Thoracic aorta (tissue), 2 donors: Measurements from ENCODE around the gene DCUN1D3. TPM values are rescaled to one million over a fixed set of nuclear protein-coding genes. Genes with fewer than 3 reads are reported as not detected.
A peak's percentile ranks its signal among the peaks of the same experiment; 100 is the strongest.

Source experiments
- ATAC-seq: fragments of 150-250 bp; one replicate; pipeline ENCODE4 v1.8.0; 2017; ENCODE audit warnings: low read depth; ENCODE audit not compliant: insufficient number of reproducible peaks, low FRiP score
- DNase-seq: peaks from one replicate; pipeline ENCODE4 v3.0.0-alpha.2; 2020; ENCODE audit warnings: low spot score
- H3K27ac ChIP-seq, 2 donors: fragments of 200-600 bp; sonication (generic); 1 replicate in 1 of 2; 2 replicates in 1 of 2; pipeline ENCODE4 v1.5.1; 2016; ENCODE audit warnings: mild to moderate bottlenecking in 2 of 2, moderate library complexity in 2 of 2
- H3K27me3 ChIP-seq: fragments of 200-600 bp; sonication (generic); replicated peaks from 2 replicates; pipeline ENCODE4 v1.6.0; 2016; ENCODE audit warnings: mild to moderate bottlenecking; ENCODE audit not compliant: insufficient read depth
- H3K36me3 ChIP-seq: fragments of 200-600 bp; sonication (generic); one replicate; pipeline ENCODE4 v1.5.1; 2016
- H3K4me1 ChIP-seq, 2 donors: fragments of 200-600 bp; sonication (generic); 1 replicate in 1 of 2; 2 replicates in 1 of 2; pipeline versions ENCODE4 v1.5.1 to v1.6.0; 2016; ENCODE audit warnings: low read depth in 2 of 2, mild to moderate bottlenecking in 1 of 2; ENCODE audit not compliant: control insufficient read depth in 1 of 2
- H3K4me3 ChIP-seq: fragments of 200-600 bp; sonication (generic); 2 replicates; pipeline ENCODE4 v1.5.1; 2016; ENCODE audit warnings: mild to moderate bottlenecking
- H3K9me3 ChIP-seq: fragments of 200-600 bp; sonication (generic); 2 replicates; pipeline ENCODE4 v1.5.1; 2016
- CTCF ChIP-seq: fragments of 200-600 bp; sonication (generic); IDR thresholded peaks from one replicate; pipeline ENCODE4 v1.5.1; 2019; ENCODE audit warnings: antibody characterized with exemption
- total RNA-seq, 2 donors: library from RNA; depleted of rRNA; stranded (reverse); fragments of >200 nt; gene quantifications; one replicate each; pipeline versions ENCODE4 v1.1.0 to v1.2.3, GENCODE V29; 2016

The DCUN1D3 gene
- total RNA-seq, 2 donors from 2014 or later: 25.3 to 28.0 TPM

GRCh38 chr16:20918486-20919239, 18.5 kb upstream of the DCUN1D3 start:
- H3K36me3 ChIP-seq: no peaks in the 10 kb centered on the region
- H3K4me1 ChIP-seq: peaks cover 3 to 11% of the 10 kb centered on the region in 2 donors
- no peak for TF ChIP-seq CTCF
- ATAC-seq: no peak
- no peak overlapping the region for H3K4me3 ChIP-seq
- H3K9me3 ChIP-seq: no peaks in the 10 kb centered on the region
- no peak for DNase-seq
- no peaks in the 10 kb centered on the region for H3K27me3 ChIP-seq
- H3K27ac ChIP-seq: no peak overlapping the region

- Histone ChIP-seq H3K4me1 (peaks cover 13 to 28% of the 10 kb centered on the region in 2 donors), H3K4me3 (no peak overlapping the region), H3K27me3 (no peaks in the 10 kb centered on the region), H3K36me3 (no peaks in the 10 kb centered on the region), H3K9me3 (no peaks in the 10 kb centered on the region), H3K27ac (no peak overlapping the region)
- TF ChIP-seq CTCF: no peak
- DNase-seq (no peak), ATAC-seq (no peak)
These were observed 16.8 kb upstream of the DCUN1D3 start for GRCh38 chr16:20916942-20917341.

- DNase-seq: no peak
- Histone ChIP-seq H3K27me3 (no peaks in the 10 kb centered on the region), H3K4me1 (peaks cover 19 to 35% of the 10 kb centered on the region in 2 donors), H3K36me3 (no peaks in the 10 kb centered on the region), H3K27ac (no peak overlapping the region), H3K4me3 (no peak overlapping the region), H3K9me3 (no peaks in the 10 kb centered on the region)
- no peak for TF ChIP-seq CTCF
- no peak for ATAC-seq
These were observed 16.1 kb upstream of the DCUN1D3 start for GRCh38 chr16:20916289-20916688.

GRCh38 chr16:20911361-20911760, 11.2 kb upstream of the DCUN1D3 start:
- Histone ChIP-seq H3K36me3 (no peaks in the 10 kb centered on the region), H3K4me1 (peaks cover 37 to 80% of the 10 kb centered on the region in 2 donors), H3K4me3 (peak overlapping the region; percentile 16), H3K27ac (peak overlapping the region; percentile 95 to 100), H3K27me3 (no peaks in the 10 kb centered on the region), H3K9me3 (no peaks in the 10 kb centered on the region)
- no peak for DNase-seq
- no peak for ATAC-seq
- TF ChIP-seq CTCF: no peak

GRCh38 chr16:20910781-20911321, 10.7 kb upstream of the DCUN1D3 start:
- Histone ChIP-seq H3K27ac (peak overlapping the region; percentile 95 to 100), H3K9me3 (no peaks in the 10 kb centered on the region), H3K4me3 (peak overlapping the region; percentile 16), H3K36me3 (no peaks in the 10 kb centered on the region), H3K27me3 (no peaks in the 10 kb centered on the region), H3K4me1 (peaks cover 41 to 85% of the 10 kb centered on the region in 2 donors)
- ATAC-seq (peak; percentile 61), DNase-seq (no peak)
- no peak for TF ChIP-seq CTCF
